Endothelial cell of umbilical vein (primary cell): Measurements from ENCODE around the gene WNT7B. TPM values are rescaled to one million over a fixed set of nuclear protein-coding genes. Genes with fewer than 3 reads are reported as not detected.

Source experiments
- BruUV-seq: library from RNA; stranded (reverse); fragments of 400-500 nt; replicated peaks from 2 replicates; lab custom pipeline; 2021; lab: Mats Ljungman, UMichigan
- CTCF ChIA-PET: fragments of 300-600, 350-600 bp; sonication (Branson Sonifier 250); formaldehyde crosslinking; loops from one replicate; lab custom pipeline; 2021; ENCODE audit warnings: antibody characterized with exemption, inconsistent platforms; lab: Charles Lee
- POLR2A ChIA-PET: fragments of 300-600, 350-600 bp; sonication (Branson Sonifier 250); formaldehyde crosslinking; loops from one replicate; lab custom pipeline; 2021; ENCODE audit warnings: antibody characterized with exemption, inconsistent platforms; lab: Charles Lee
- DNase-seq: peaks from one replicate; pipeline ENCODE4 v3.0.0-alpha.2; 2011; ENCODE audit warnings: low read depth, low spot score
- FAIRE-seq: peaks from 2 replicates; lab custom pipeline; 2011; peaks lifted over from hg19 to GRCh38; lab: Jason Lieb, UNC
- H2AFZ ChIP-seq: 2 replicates; pipeline ENCODE4 v1.6.0; 2012; ENCODE audit warnings: low read depth, low read length, control low read depth, inconsistent platforms
- H3K27ac ChIP-seq: 2 replicates; pipeline ENCODE4 v1.5.1; 2011; ENCODE audit warnings: low read depth, mild to moderate bottlenecking, control low read depth, low read length, moderate library complexity; ENCODE audit not compliant: insufficient read depth
- H3K27me3 ChIP-seq, 2 experiments: 2 replicates each; pipeline versions ENCODE4 v1.6.0 to v1.6.1; 2011; ENCODE audit warnings: low read length in 2 of 2, mixed read lengths in 1 of 2; ENCODE audit not compliant: control insufficient read depth in 2 of 2, insufficient read depth in 2 of 2
- H3K36me3 ChIP-seq, 2 experiments: 2 replicates in 1 of 2; 3 replicates in 1 of 2; pipeline ENCODE4 v1.5.1; 2011; ENCODE audit warnings: low read length in 2 of 2, mild to moderate bottlenecking in 1 of 2, moderate library complexity in 1 of 2; ENCODE audit not compliant: control insufficient read depth in 2 of 2, insufficient read depth in 2 of 2; ENCODE audit errors: extremely low read depth in 1 of 2
- H3K4me1 ChIP-seq: 3 replicates; pipeline ENCODE4 v1.5.1; 2011; ENCODE audit warnings: mild to moderate bottlenecking, low read length; ENCODE audit not compliant: control insufficient read depth, insufficient read depth; ENCODE audit errors: extremely low read depth
- H3K4me2 ChIP-seq: 2 replicates; pipeline ENCODE4 v1.6.1; 2011; ENCODE audit warnings: low read length, control low read depth, mixed read lengths; ENCODE audit not compliant: insufficient read depth
- H3K4me3 ChIP-seq, 3 experiments: fragments of 200-600 bp in 1 of 3; sonication (generic), shearing (Covaris generic) in 1 of 3; replicated peaks in 1 of 3; 2 replicates each; pipeline ENCODE4 v1.5.1; 2011 to 2016; ENCODE audit warnings: control low read depth in 3 of 3, low read length in 3 of 3, mild to moderate bottlenecking in 2 of 3, inconsistent platforms in 1 of 3, low read depth in 1 of 3, moderate library complexity in 1 of 3; ENCODE audit not compliant: insufficient read depth in 1 of 3
- H3K79me2 ChIP-seq: 2 replicates; pipeline ENCODE4 v1.6.0; 2012; ENCODE audit warnings: low read length, inconsistent platforms; ENCODE audit not compliant: control insufficient read depth, insufficient read depth
- H3K9ac ChIP-seq: replicated peaks from 2 replicates; pipeline ENCODE3; 2011; ENCODE audit warnings: low read length, control low read depth; ENCODE audit not compliant: insufficient read depth; ENCODE audit errors: extremely low read depth
- H3K9me1 ChIP-seq: replicated peaks from 3 replicates; pipeline ENCODE4 v1.6.0; 2011; ENCODE audit warnings: mild to moderate bottlenecking, low read length; ENCODE audit not compliant: control insufficient read depth, insufficient read depth; ENCODE audit errors: extremely low read depth
- H3K9me3 ChIP-seq: replicated peaks from 2 replicates; pipeline ENCODE4 v1.5.1; 2012; ENCODE audit warnings: low read length, inconsistent platforms; ENCODE audit not compliant: control insufficient read depth, insufficient read depth
- H4K20me1 ChIP-seq: replicated peaks from 2 replicates; pipeline ENCODE3; 2011; ENCODE audit warnings: mild to moderate bottlenecking, low read length; ENCODE audit not compliant: control insufficient read depth, insufficient read depth; ENCODE audit errors: extremely low read depth
- EZH2 ChIP-seq: IDR thresholded peaks from 2 replicates; pipeline ENCODE4 v1.6.1; 2012; ENCODE audit warnings: borderline replicate concordance, low read depth, mild to moderate bottlenecking, moderate library complexity, low read length, inconsistent platforms; ENCODE audit not compliant: severe bottlenecking
- FOS ChIP-seq: IDR thresholded peaks from 2 replicates; pipeline ENCODE4 v1.6.1; 2011; ENCODE audit warnings: mild to moderate bottlenecking, low read length, moderate library complexity, borderline replicate concordance; ENCODE audit not compliant: insufficient read depth
- MYC ChIP-seq: IDR thresholded peaks from one replicate; pipeline ENCODE4 v1.6.1; 2011; ENCODE audit warnings: mild to moderate bottlenecking, low read depth, low read length
- POLR2A ChIP-seq: IDR thresholded peaks from 2 replicates; pipeline ENCODE4 v1.6.1; 2012; ENCODE audit warnings: low read depth, mild to moderate bottlenecking, control low read depth, low read length
- POLR2AphosphoS5 ChIP-seq: IDR thresholded peaks from 2 replicates; pipeline ENCODE4 v1.6.1; 2012; ENCODE audit warnings: low read depth, mild to moderate bottlenecking, control low read depth, low read length, moderate library complexity; ENCODE audit not compliant: insufficient read depth
- dilution Hi-C: fragments of 300-500 bp; cut with MboI; formaldehyde crosslinking; loops from one replicate; pipeline ENCODE4 v1.15.0; 2019; ENCODE audit warnings: low sequenced_read_pairs; ENCODE audit not compliant: extremely low pct_ligation_motif_present
- intact Hi-C: fragments of 100-400 bp; cut with micrococcal nuclease; formaldehyde crosslinking; loops from one replicate; pipeline ENCODE4 v1.10.0; 2022
- polyA plus RNA-seq, 4 experiments: library from polyadenylated mRNA; depleted of rRNA in 3 of 4; stranded (reverse) in 3 of 4; unstranded in 1 of 4; fragments of >200 nt; gene quantifications; 2 replicates each; pipeline versions ENCODE4 v1.2.1 to v1.2.3, GENCODE V29; 2011 to 2012; ENCODE audit warnings: missing spikeins in 1 of 4
- total RNA-seq: library from RNA; stranded (reverse); gene quantifications from 2 replicates; pipeline ENCODE4 v1.2.3, GENCODE V29; 2021
- TF ChIP-seq, protein P1 (sequence below): IDR thresholded peaks from 2 replicates; pipeline ENCODE4 v1.6.1; 2011; ENCODE audit not compliant: insufficient read depth, insufficient read length
- TF ChIP-seq, protein P2 (sequence below), 2 donors: IDR thresholded peaks; 1 replicate in 1 of 2; 2 replicates in 1 of 2; pipeline ENCODE4 v1.5.1; 2011; ENCODE audit warnings: low read length in 2 of 2, mild to moderate bottlenecking in 2 of 2, moderate library complexity in 2 of 2, control low read depth in 1 of 2, inconsistent platforms in 1 of 2, low read depth in 1 of 2; ENCODE audit not compliant: insufficient read depth in 1 of 2; ENCODE audit errors: extremely low read depth in 1 of 2

The WNT7B gene
- total and polyA plus RNA-seq, 2 donors (not counting 3 experiments of a cell fraction or from before 2014, with no cell fraction given), result not detected

DNA sequence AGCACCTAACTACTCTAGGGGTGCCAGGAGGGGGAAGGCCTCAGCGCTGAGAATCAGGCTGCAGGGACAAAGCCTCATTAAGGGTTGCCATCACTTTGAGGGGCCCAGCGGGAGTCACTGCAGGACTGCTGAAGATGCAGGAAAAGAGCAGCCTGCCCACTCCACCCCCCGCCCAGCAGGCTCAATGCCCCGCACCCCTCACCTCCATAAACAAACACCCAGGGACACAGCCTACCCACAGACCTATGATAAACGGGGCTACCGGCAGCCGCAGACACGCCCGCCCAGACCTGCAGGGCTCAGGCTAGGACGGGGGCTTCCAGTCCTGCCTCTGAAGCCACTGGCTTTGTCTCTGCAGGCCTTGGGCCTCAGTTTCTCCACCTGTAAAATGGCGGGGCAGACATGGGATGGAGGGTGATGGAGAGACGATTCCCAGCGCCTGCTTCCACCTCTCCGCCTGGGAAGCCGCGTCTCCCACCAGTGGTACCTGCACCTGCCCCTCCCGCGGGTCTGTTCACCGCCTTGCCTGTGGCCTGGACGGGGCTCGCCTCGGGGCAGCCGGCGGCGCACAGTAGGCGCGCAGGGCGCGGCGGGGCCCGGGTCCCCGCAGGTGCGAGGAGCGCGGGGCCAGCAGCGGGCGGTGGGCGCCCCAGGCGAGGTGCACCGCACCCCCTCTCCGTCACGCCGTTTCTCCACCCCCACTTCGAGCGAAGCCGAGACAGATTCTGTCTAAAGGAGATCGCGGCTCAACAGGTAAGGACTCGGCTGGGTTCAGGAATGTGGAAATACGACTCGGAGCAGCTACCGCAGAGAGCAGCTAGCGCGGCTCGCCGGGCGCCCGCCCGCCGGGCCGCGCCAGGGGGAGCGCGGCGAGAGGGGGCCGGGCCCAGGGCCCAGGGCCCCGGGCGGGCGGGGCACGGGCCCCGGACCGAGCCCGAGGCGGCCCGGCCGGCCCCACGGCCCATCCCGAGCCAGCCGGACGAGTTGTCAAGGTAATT, 1.5 kb downstream of the WNT7B start:
- CTCF ChIA-PET, result interaction anchor here (0.7 to 1.1 kb wide), 3 partner anchors 111 to 330 kb away, joined by 3 to 5 read pairs (median 4); no protein-coding TSS in a partner anchor
- Histone ChIP-seq H3K4me2 (no peak overlapping the region), H4K20me1 (no peaks in the 10 kb centered on the region), H3K27ac (no peak overlapping the region), H3K27me3 (peaks cover 55 to 66% of the 10 kb centered on the region in 2 experiments), H3K9ac (no peak overlapping the region), H2AFZ (no peak overlapping the region), H3K79me2 (no peaks in the 10 kb centered on the region), H3K9me1 (no peaks in the 10 kb centered on the region), H3K36me3 (no peaks in the 10 kb centered on the region), H3K9me3 (no peaks in the 10 kb centered on the region), H3K4me1 (peaks cover 8% of the 10 kb centered on the region), H3K4me3 (no peak overlapping the region)
- dilution Hi-C loops (no loop called here), intact Hi-C loops (no loop called here)
- no TSS peak for BruUV-seq
- POLR2A ChIA-PET, result no interaction called here
- DNase-seq (no peak), FAIRE-seq (no peak)
- TF ChIP-seq, protein P1, sequence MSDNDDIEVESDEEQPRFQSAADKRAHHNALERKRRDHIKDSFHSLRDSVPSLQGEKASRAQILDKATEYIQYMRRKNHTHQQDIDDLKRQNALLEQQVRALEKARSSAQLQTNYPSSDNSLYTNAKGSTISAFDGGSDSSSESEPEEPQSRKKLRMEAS, result no peak
- TF ChIP-seq POLR2A, result no peak
- no peak for TF ChIP-seq MYC
- TF ChIP-seq FOS, result no peak
- peak; percentile 99 for TF ChIP-seq EZH2
- TF ChIP-seq, protein P2, sequence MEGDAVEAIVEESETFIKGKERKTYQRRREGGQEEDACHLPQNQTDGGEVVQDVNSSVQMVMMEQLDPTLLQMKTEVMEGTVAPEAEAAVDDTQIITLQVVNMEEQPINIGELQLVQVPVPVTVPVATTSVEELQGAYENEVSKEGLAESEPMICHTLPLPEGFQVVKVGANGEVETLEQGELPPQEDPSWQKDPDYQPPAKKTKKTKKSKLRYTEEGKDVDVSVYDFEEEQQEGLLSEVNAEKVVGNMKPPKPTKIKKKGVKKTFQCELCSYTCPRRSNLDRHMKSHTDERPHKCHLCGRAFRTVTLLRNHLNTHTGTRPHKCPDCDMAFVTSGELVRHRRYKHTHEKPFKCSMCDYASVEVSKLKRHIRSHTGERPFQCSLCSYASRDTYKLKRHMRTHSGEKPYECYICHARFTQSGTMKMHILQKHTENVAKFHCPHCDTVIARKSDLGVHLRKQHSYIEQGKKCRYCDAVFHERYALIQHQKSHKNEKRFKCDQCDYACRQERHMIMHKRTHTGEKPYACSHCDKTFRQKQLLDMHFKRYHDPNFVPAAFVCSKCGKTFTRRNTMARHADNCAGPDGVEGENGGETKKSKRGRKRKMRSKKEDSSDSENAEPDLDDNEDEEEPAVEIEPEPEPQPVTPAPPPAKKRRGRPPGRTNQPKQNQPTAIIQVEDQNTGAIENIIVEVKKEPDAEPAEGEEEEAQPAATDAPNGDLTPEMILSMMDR (IDR thresholded peaks at IDR 0.05; ENCODE audit: extremely low read depth in 1 of 2, insufficient read depth in 1 of 2, low read depth in 1 of 2, low read length in 2 of 2), result no peak
- TF ChIP-seq POLR2AphosphoS5, result no peak
